ENCODE results near the gene HOXB13.

Gene HOXB13

DNA sequence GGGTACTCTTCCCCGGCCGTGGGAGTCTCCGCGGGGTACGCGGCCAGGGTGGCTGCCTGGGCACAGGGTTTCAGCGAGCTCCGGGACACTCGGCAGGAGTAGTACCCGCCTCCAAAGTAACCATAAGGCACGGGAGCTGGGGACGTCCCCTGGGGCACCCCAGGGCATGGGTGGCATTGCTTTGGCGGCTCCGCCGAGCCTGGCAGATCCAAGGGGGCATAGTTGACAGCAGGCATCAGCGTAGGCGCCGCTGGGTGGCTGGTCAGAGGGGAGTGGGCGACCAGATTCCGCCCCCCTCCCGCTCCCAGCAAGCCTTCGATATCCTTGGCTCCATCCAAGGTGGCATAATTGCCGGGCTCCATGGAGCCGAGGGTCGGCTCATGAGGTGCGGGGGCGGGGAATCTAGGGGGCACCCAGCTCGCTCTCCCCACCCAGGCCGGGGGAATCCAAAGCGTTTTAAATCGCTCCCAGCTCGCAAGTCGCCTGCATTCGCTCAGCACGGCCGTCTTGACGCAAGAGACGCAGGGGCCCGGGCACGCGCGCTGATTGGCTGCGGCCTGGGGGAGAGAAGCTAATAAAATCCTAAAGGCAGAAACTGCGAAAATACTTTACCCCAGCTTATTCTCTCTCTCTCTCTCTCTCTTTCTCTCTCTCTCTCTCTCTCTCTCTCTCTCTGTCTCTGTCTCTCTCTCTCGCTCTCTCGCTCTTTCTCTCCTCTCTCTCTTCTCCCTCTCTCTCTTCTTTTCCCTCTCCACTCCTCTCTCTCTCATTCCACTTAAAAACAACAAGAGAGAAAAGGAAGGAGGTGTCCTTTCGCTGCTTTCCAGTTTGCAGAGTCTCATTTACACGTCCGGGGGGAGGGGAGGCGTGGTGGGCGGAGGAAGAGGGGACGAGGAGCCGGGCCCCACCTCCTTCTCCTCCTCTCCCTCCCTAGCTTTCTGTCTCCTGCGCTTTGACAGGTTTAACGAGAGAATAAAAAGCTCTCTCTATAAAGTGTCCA lies at the start of gene HOXB13:
Gene HOXB13 (minus strand): TSS at position 519 of the 1,000 bp plus-strand sequence. CDS start 157 bp downstream, at position 362.
- DNase-seq: peak; percentile 72

DNA sequence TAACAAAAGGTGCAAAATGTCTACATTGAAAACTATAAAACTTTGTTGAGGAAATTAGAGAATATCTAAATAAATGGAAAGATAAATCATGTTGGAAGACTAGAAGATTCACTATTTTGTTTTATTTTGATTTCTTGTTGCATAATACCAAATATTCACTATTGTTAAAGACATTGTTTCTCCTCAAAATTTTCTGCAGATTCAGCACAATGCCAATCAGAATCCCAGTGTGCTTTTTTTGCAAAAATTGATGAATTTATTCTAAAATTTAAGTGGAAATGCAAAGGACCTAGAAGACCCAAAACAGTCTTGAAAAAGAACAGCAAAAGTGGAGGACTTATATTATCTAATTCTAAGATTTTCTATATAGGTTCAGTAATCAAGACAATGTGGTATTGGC lies 48.1 kb upstream of the HOXB13 start:
- no peak for DNase-seq

DNA sequence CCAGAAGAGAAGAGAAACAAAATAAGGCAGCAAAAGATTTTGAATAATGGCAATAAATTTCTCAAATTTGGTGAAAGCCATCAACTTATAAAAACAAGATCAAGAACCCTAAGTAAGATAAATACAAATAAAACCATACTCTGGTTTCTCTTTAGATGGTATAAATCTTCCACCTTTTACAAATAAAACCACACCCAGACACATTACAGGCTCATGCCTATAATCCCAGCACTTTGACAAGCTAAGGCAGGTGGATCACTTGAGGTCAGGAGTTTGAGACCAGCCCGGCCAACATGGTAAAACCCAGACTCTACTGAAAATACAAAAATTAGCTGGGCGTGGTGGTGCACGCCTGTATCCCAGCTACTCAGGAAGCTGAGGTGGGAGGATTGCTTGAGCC lies 44.7 kb upstream of the HOXB13 start:
- no peak for DNase-seq

DNA sequence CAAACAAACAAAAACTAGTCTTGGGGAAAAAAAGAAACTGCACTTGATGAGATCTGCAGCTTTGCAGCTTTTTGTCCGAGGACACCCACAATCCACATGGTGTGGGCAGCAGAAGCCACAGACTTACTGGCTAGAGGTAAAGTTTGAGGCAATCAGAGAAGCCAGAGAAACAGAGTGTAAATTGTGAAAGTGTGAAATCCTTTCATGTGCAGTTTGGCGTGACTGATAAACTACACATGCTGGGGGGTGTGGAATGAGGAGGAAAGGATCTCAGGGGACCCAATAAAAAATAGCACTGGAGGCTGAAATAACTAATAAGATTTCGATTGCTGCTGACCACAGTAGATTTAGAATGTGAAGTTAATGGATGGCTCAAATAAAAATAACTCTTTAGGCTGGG lies 42.4 kb upstream of the HOXB13 start:
- DNase-seq: no peak

DNA sequence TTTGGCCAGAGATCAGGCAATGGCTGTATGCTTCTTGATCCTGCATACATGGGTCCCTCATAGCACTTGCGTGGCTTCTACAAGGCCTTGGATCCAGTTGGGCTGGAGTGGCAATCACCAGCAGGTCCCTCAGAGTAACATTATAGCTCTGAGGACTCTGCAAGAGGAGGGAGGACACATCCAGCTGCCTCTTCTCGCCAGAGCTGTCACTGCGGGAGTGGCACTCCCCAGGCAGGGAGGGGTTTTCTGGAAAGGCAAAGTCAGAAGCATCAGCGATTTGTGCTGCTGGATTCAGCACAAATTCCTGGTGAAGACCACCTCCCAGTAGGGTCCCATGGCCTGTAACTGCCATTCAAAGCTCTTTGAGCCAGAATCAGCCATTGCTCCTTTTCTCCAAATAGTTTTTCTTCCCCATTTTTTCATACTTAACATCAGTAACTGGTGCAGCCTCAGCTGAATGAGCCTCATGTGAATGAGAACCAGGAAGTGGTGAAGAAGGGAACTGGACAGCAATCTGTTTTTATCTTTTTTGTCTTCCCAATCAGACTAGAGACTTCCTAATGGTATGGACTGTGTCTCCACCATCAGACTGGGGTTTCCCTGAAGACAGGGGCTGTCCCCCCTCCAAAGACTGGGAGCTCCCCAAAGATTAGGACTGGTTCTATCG lies 40.6 kb upstream of the HOXB13 start:
- no peak for DNase-seq

DNA sequence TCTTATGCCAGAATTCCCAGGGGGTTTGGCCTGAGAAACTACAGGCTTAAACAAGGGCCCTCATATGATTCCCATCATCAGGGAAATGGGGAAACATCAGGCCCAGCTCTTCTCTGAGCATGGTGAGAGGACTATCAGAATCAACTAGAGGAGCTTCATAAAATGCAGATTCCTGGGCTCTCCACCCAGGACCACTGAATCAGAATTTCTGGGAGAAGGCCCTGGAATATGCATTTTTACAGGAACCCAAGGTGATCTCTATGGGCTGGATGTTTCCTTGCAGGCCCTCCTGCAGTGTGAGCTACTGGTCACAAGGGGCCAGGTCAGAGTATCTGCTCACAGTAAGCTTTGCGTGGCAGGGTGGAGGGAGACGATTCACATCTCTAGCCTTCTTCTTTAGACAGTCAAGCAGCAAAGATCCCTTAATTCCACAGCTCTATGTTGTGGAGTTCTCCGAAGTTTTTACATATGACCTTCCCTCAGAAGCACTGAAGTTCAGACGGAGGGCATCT lies 38.8 kb upstream of the HOXB13 start:
- DNase-seq: no peak

DNA sequence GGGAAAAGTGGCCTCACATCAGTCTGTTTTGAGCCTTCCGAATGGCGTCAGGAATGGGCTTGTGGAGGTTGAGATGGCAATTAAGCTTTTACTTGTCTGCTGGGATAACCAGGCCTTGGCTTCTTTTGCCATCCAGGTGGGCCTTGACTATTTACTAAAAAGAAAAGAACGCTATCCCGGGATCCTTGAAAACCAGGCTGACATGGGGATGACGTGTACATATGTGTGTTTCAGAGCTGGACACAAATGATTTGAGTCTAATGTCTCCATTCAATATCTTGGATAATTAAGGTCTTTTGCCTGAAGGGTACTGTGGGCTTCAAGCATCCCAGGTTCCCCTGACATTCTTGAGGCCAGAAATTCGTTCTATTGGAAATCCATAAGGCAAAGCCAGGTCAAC lies 32.6 kb upstream of the HOXB13 start:
- DNase-seq: no peak

DNA sequence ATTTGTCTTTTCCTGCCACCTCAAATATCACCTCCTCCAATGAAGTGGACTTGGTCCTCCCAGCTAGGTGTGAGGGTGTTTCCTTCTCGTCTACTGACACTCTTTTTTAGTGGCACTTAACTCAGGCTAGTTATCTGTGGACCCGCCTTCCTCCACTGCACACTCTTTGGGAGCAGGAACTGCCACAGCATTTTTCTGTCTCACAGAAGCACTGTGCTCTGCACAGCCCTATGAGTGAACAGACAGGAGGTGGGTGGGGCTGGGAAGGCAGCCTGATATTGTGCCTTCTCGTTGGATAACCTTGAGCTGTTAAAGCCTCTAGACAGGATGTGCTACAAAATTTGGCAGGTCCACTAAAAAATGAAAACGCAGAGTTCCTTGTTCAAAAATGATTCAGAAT lies 31.9 kb upstream of the HOXB13 start:
- no peak for DNase-seq

DNA sequence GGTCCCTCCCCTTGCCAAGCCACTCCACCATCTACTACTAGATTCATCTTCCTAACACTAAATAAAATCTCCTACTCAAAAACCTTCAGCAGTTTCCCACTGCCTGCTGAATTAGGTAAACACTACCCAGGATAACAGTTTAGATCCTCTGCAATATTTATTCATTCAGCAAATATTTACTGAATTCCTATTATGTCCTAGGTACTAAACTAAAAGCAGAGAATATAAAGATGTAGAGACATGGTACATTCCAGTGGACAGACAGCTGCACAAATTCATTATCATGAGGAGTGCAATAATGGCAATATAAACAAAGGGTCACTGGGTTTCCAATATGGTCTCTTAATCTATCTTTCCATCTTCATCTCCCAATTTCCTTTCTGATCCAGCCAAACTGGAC lies 30.7 kb upstream of the HOXB13 start:
- DNase-seq: no peak

DNA sequence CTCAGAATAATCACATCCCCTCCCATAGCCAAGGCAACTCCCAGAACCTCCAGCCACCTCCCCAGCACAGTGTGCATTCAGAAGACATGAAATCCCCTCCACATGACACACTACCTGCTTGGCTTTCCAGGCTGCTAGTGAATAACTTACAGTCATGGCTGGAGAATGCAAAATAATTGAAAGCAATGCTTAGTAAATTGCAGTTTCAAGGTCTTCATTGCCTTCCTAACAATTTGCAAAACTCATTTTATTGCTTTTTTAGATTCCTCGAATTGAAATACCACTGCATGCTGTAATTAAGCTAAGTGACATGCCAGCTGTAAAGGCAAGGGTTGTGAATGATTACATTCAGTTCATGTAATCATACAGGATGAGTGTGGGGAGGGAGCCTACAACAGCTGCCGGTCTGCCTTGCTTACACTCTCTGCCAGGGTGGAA lies 29.0 kb upstream of the HOXB13 start:
- no peak for DNase-seq

DNA sequence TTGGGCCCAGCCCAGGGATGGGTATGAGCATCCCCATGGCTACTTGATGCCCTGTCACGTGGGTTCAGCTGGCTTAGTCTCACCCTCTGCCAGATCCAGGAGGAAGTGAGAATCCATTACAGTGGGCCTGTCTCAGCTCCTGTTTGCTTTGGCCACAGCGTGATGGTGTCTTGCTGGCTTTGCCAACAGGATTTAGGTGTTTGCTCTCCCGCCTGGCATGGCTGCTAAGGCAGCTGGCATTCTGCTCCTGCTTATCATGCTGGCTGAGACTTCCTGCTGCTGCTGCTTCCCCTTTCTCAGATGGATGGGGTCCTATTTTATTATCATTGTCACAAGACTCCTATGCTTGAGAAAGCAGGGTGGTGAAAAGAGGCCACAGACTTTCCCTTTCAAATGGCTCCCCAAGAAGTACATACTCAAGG lies 28.3 kb upstream of the HOXB13 start:
- DNase-seq: no peak

DNA sequence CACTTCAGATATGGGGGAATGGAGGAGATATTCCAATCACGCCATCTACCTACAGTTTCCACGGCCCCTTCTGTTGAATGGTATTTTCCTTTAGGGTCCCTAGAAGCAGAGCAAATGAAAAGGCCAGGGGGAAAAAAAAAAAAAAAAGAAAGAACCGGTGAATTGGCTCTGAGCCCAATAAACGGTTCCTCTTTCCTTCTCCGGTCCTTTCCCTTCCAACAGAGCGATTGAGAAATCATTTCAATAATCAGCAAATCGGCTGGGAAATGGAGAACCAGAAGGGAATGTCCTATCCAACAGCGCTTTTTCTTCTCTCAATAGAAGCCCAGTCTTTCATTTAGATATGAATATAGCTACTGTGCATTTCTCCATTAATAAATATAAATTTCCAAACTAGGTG lies 26.8 kb upstream of the HOXB13 start:
- no peak for DNase-seq

DNA sequence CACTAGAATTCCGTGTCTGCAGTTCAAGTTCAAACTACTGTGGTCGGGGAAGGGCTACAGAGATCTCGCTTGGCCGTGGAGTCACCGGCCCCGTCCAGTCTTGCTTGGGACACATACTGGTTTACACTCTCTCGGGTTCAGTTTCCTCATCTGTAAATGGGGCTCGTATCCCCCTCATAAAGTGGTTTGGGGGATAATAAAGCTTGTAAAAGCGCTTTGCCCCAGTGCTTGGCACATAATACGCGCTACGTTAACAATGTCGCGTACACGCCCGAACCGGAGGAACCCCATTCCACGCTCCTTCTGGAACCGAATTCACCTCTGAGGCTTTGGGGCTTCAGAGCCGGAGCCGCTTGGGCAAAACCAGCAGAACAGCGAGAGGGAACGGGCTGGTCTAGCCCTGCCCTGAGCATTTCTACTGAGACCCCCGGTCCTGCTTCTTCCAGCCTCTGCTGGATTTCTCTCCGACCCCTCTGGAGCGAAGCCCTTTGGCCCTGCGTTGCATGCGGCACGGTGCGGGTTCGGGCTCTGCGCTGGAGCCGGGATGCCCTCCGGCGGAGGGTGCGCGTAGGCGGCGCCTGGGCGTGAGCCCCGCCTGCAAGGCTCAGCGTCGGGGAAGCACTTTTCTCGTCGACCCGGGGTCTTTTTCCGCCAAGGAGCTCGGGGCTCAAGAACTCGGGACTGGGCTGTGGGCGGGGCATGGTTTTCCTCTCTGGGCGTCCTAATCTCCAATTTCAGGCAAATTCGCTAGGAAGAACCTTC lies 26.1 kb upstream of the HOXB13 start:
- no peak for DNase-seq

DNA sequence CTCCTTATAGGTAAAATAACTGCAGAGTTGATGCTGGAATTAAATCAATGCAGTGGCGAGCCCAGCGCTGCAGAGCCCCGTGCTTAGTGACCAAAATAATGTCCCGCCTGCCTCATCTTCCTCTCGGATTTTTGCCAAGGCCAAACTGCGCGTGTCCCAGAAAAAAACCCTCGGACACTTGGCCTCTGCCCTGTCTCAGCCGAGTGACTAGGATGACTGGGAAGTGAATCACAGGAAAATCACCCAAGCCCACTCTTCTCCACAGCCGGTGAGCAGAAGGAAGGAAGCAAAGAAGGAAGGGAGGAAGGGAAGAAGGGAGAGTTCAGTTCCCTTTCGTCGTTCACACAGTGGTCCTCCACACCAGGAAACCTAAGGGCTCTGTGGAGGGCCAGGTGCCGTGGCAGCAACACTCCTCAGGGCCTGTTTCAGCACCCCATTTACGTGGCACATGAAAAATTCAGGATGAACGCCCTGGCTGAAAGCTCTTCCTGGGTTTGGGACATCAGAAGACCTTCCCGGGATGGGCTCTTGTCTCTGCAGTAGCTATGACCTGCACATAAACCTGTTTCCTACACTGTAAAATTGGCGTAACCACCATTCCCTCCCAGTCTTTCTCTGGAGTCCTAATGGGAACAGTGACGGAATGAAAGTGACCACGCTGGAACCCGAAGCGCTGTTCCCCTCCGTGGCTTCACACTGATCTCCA lies 25.4 kb upstream of the HOXB13 start:
- DNase-seq: no peak

DNA sequence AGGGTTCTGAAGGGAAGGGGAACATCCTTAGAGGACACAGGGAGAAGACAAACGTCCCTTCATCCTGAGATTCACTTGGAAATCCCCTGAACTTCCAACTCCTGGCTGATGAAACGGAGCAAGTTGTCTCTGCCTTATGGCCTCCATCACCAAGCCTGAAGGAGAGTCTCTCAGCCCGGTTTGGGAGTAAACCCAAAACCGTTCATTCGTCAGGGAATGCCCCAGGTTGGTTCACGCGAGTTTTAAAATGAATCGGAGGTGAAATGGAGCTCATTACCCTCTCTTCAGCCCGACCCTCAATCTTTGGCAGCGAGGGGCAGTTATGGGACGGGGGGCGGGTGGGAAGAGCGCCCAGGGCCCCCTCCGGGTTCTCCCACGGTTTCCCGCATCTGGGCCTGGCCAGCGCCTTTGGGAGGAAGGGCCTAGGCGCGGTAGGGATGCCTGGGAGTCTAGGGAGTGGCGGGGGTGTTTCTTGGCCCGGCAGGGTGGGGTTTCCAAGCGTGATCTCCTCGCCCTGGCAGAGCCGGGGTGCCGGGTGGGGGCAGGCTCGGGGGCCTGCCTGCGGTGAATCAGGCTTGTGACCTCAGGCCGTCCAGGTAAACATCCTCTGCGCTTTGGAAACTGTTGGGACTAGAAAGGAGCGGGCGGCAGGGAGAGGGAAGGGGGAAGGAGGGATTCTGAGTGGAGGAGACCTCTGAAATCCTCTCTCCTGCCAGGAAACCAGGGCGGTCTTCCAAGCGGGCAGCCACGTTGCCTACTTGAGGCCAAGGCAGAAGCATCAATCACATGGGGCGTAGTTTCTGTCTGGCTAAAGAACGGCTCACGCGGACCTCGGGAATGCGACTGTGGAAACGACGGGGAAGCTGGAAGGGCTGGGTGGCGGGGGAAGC lies 24.1 kb upstream of the HOXB13 start:
- DNase-seq: no peak

DNA sequence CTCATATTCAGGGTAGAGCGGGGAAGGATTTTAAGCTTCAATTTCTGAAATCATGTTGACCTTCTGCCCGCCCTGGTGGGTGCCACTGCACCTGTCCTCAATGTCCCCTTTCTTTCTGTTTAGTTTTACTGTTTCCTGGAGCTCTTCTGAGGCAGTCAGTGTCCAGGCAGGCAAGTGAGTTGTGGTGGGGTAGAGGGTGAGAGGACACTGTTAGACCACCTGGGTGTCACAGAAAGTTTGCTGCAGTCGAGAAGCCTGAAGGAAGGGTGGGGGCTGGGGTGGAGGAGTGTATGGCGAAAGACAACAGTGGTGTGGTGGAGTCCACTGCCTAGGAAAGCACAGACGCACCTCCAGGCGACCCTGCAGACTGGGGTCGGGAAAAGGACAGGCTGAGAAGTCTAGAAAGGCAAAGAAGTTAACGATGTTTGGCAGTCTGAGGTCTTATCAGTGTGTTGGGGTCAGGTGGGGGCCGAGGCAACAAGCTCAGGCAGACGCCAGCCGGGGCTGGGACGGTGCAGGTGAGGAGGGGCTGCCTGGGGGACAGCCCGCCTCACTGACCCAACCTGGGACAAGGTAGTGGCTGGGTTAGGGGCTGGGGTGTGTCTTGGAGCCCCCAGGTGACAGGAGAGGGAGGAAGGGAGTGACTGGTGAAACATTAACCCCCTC lies 23.3 kb upstream of the HOXB13 start:
- DNase-seq: no peak

DNA sequence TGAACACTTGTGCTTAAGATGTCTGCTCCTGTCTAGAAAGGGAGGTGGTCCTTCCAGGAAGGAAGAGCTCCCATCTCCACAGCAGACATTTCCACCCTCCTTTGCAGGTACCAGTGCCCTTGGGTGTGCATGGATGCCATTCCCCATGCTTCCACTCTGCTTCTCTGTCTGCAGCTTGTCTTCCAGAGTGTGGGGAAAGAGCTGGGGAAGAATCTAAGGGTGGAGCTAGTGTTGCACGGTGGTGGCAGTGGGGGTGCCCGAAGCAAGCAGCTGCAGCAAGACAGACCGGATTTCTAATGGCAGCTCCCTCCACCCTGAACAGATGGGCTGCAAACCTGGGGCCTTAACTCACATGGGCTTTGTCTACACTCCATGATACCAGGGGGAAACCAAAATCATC lies 22.6 kb upstream of the HOXB13 start:
- DNase-seq: no peak

DNA sequence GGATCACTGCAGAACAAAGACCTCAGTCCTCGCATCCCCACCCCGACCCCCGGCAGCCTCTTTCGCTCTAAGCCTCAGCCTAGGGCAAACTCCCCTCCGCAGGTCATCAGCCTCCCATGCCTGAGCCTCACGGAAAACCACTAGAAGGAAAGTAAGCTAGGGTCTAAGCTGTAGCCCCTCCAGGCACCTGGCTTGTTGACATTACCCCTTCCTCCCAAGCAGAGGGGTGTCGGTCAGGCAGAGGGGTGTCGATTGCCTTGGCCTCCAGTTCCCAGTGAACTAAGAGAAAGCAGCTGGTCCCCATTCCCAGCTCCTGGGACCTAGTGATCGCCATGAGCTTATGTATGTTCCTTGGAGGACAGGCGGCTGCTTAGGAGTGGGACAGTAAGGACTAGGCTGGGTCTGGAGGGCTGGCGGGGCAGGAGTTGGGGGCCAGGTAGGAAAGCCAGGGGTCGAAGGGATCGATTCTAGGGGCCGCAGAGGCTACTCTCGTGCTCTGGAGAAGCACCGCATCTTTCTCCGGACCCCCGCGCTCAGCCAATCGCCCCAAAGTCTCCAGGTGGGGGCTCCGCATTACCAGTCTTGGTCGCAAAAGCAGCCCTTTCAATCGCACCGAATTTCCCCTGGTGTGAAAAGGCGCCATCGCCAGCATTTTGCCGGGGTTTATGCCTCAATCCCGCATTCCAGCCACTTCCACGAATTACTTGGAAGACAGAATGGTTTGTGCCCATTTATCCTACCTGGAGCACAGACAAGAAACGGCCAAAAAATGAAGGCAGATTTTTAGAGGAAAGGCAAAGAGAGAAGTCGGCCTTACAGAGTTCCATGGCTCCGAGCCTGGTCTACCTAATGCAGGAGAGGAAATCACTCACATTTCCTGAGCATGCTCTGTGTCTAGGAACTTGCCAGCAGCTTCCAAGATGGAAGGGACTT lies 21.3 kb upstream of the HOXB13 start:
- no peak for DNase-seq

DNA sequence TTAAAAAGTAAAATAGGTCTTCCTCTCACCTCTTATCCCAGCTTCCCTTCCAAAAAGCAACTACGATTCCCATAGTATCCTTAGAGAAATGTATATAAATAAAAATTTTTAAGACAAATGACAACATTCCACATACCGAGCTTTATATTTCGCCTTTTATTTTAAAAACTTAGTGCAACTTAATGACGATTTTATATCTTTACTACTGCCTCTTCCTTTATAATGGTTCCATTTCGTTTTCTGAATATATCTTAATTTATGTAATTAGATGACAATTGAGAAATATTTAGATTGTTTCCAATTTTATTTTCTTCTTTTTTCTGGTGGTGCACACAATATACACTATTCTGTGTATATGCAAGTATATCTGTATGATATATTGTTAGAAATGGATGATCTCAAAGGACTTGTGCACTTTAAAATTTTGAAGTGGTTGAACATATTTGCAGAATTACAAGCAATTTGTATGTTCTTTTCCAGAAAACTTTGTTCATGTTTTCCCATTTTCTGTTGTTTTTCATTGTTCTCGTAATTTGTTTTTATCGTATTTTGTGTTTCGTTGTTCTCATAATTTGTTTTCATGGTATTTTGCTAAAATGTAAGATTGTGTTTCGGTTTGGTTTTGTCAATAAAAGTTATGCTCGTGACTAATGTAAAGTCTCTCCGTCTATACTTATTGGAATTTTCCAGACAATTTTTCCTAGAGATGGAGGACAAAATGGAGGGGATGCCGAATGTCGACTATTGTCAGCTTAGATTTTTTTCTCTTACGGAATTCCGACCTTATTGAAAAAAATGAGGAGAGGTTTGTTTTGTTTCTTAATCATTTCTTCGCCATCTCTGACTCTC lies 20.4 kb upstream of the HOXB13 start:
- DNase-seq: no peak
